ENCODE results near the gene DDI2. TPM values are rescaled to one million over a fixed set of nuclear protein-coding genes. Genes with fewer than 3 reads are reported as not detected.

Gene DDI2
- total and polyA plus RNA-seq, 5 donors from 2014 or later = 3.2 to 61.2 (median 6.8) TPM

- Histone ChIP-seq H3K4me1 (ENCODE audit: control insufficient read depth, insufficient read depth, low read length, poor library complexity, severe bottlenecking) (no peaks in the 10 kb centered on the region), H3K27ac (ENCODE audit: insufficient read depth, low read length, poor library complexity, severe bottlenecking) (no peak overlapping the region), H3K36me3 (ENCODE audit: control insufficient read depth, insufficient read depth, low read length) (no peaks in the 10 kb centered on the region), H3K27me3 (ENCODE audit: control insufficient read depth, insufficient read depth, low read length) (no peaks in the 10 kb centered on the region), H3K9me3 (ENCODE audit: control insufficient read depth in 2 of 2, low read length in 2 of 2) (no peaks in the 10 kb centered on the region), H3K4me3 (ENCODE audit: low read depth, low read length) (no peak overlapping the region)
- no peak for ATAC-seq (ENCODE audit: low read depth in 2 of 2)
- H3K27ac Mint-ChIP-seq = no peak overlapping the region
- H3K4me1 Mint-ChIP-seq = peaks cover 0 to 3% (median under 1%) of the 10 kb centered on the region in 4 donors
- no peaks in the 10 kb centered on the region for H3K36me3 Mint-ChIP-seq
- H3K4me3 Mint-ChIP-seq = peak overlapping the region in 1 of 4 donors; percentile 36
- no peak for DNase-seq
- peaks cover 5% of the 10 kb centered on the region for H3K27me3 Mint-ChIP-seq
- peaks cover 0 to 1% (median 0%) of the 10 kb centered on the region in 7 donors for H3K9me3 Mint-ChIP-seq
Observed at GRCh38 chr1:15676688-15677661, 59.7 kb downstream of the DDI2 start.

GRCh38 chr1:15678578-15678977 is 61.3 kb downstream of the DDI2 start:
- Histone ChIP-seq H3K36me3 (ENCODE audit: control insufficient read depth, insufficient read depth, low read length) (no peaks in the 10 kb centered on the region), H3K27ac (ENCODE audit: insufficient read depth, low read length, poor library complexity, severe bottlenecking) (no peak overlapping the region), H3K4me3 (ENCODE audit: low read depth, low read length) (no peak overlapping the region), H3K9me3 (ENCODE audit: control insufficient read depth in 2 of 2, low read length in 2 of 2) (no peaks in the 10 kb centered on the region), H3K27me3 (ENCODE audit: control insufficient read depth, insufficient read depth, low read length) (no peaks in the 10 kb centered on the region), H3K4me1 (ENCODE audit: control insufficient read depth, insufficient read depth, low read length, poor library complexity, severe bottlenecking) (peaks cover 2% of the 10 kb centered on the region)
- Mint-ChIP-seq H3K27ac (no peak overlapping the region), H3K36me3 (no peaks in the 10 kb centered on the region), H3K9me3 (peaks cover 0 to 1% (median 0%) of the 10 kb centered on the region in 7 donors), H3K27me3 (peaks cover 5% of the 10 kb centered on the region), H3K4me3 (no peak overlapping the region), H3K4me1 (peaks cover 0 to 7% (median under 1%) of the 10 kb centered on the region in 4 donors)
- peak in 1 of 3 donors; percentile 47 for DNase-seq
- no peak for ATAC-seq (ENCODE audit: low read depth in 2 of 2)

GRCh38 chr1:15680131-15680530 is 62.9 kb downstream of the DDI2 start:
- Histone ChIP-seq H3K36me3 (ENCODE audit: control insufficient read depth, insufficient read depth, low read length) (no peaks in the 10 kb centered on the region), H3K27me3 (ENCODE audit: control insufficient read depth, insufficient read depth, low read length) (no peaks in the 10 kb centered on the region), H3K4me3 (ENCODE audit: low read depth, low read length) (no peak overlapping the region), H3K4me1 (ENCODE audit: control insufficient read depth, insufficient read depth, low read length, poor library complexity, severe bottlenecking) (peaks cover 11% of the 10 kb centered on the region), H3K9me3 (ENCODE audit: control insufficient read depth in 2 of 2, low read length in 2 of 2) (no peaks in the 10 kb centered on the region), H3K27ac (ENCODE audit: insufficient read depth, low read length, poor library complexity, severe bottlenecking) (no peak overlapping the region)
- Mint-ChIP-seq H3K4me3 (peak overlapping the region in 2 of 4 donors; percentile 27 to 46), H3K36me3 (no peaks in the 10 kb centered on the region), H3K27me3 (peaks cover 5% of the 10 kb centered on the region), H3K9me3 (peaks cover 0 to 1% (median 0%) of the 10 kb centered on the region in 7 donors), H3K4me1 (peaks cover 3 to 10% (median 3%) of the 10 kb centered on the region in 4 donors), H3K27ac (no peak overlapping the region)
- ATAC-seq (ENCODE audit: low read depth in 2 of 2) (no peak), DNase-seq (no peak)

- Histone ChIP-seq H3K9me3 (ENCODE audit: control insufficient read depth in 2 of 2, low read length in 2 of 2) (no peaks in the 10 kb centered on the region), H3K27me3 (ENCODE audit: control insufficient read depth, insufficient read depth, low read length) (no peaks in the 10 kb centered on the region), H3K27ac (ENCODE audit: insufficient read depth, low read length, poor library complexity, severe bottlenecking) (no peak overlapping the region), H3K4me1 (ENCODE audit: control insufficient read depth, insufficient read depth, low read length, poor library complexity, severe bottlenecking) (peaks cover 16% of the 10 kb centered on the region), H3K4me3 (ENCODE audit: low read depth, low read length) (no peak overlapping the region), H3K36me3 (ENCODE audit: control insufficient read depth, insufficient read depth, low read length) (no peaks in the 10 kb centered on the region)
- Mint-ChIP-seq H3K4me1 (peaks cover 9 to 16% (median 9%) of the 10 kb centered on the region in 4 donors), H3K36me3 (no peaks in the 10 kb centered on the region), H3K4me3 (peak overlapping the region in 3 of 4 donors; percentile 85 to 88 (median 88)), H3K9me3 (peaks cover 0 to 1% (median 0%) of the 10 kb centered on the region in 7 donors), H3K27ac (no peak overlapping the region), H3K27me3 (peaks cover 5% of the 10 kb centered on the region)
- peak in 1 of 3 donors; percentile 21 for DNase-seq
- ATAC-seq (ENCODE audit: low read depth in 2 of 2) = no peak
Observed at GRCh38 chr1:15680561-15681348, 63.5 kb downstream of the DDI2 start.

- H3K36me3 ChIP-seq (ENCODE audit: control insufficient read depth, insufficient read depth, low read length) = no peaks in the 10 kb centered on the region
- peak overlapping the region in 1 of 3 donors; percentile 71 for H3K27ac Mint-ChIP-seq
- no peaks in the 10 kb centered on the region for H3K27me3 ChIP-seq (ENCODE audit: control insufficient read depth, insufficient read depth, low read length)
- no peaks in the 10 kb centered on the region for H3K36me3 Mint-ChIP-seq
- peaks cover 12 to 22% (median 14%) of the 10 kb centered on the region in 4 donors for H3K4me1 Mint-ChIP-seq
- no peak overlapping the region for H3K27ac ChIP-seq (ENCODE audit: insufficient read depth, low read length, poor library complexity, severe bottlenecking)
- peaks cover 0 to 1% (median 0%) of the 10 kb centered on the region in 7 donors for H3K9me3 Mint-ChIP-seq
- no peak for DNase-seq
- no peaks in the 10 kb centered on the region for H3K9me3 ChIP-seq (ENCODE audit: control insufficient read depth in 2 of 2, low read length in 2 of 2)
- H3K4me1 ChIP-seq (ENCODE audit: control insufficient read depth, insufficient read depth, low read length, poor library complexity, severe bottlenecking) = peaks cover 25% of the 10 kb centered on the region
- peak overlapping the region; percentile 41 to 88 (median 86) for H3K4me3 Mint-ChIP-seq
- peaks cover 5% of the 10 kb centered on the region for H3K27me3 Mint-ChIP-seq
- ATAC-seq (ENCODE audit: low read depth in 2 of 2) = no peak
- no peak overlapping the region for H3K4me3 ChIP-seq (ENCODE audit: low read depth, low read length)
Observed at GRCh38 chr1:15681349-15682292, 64.4 kb downstream of the DDI2 start.

GRCh38 chr1:15682936-15683341 is 65.7 kb downstream of the DDI2 start:
- H3K4me1 Mint-ChIP-seq = peaks cover 19 to 35% (median 21%) of the 10 kb centered on the region in 4 donors
- H3K36me3 ChIP-seq (ENCODE audit: control insufficient read depth, insufficient read depth, low read length) = no peaks in the 10 kb centered on the region
- no peak for ATAC-seq (ENCODE audit: low read depth in 2 of 2)

More at GRCh38 chr1:15682936-15683341, 65.7 kb downstream of the DDI2 start:
- Histone ChIP-seq H3K9me3 (ENCODE audit: control insufficient read depth in 2 of 2, low read length in 2 of 2) (no peaks in the 10 kb centered on the region), H3K27ac (ENCODE audit: insufficient read depth, low read length, poor library complexity, severe bottlenecking) (no peak overlapping the region), H3K4me1 (ENCODE audit: control insufficient read depth, insufficient read depth, low read length, poor library complexity, severe bottlenecking) (peaks cover 31% of the 10 kb centered on the region), H3K27me3 (ENCODE audit: control insufficient read depth, insufficient read depth, low read length) (no peaks in the 10 kb centered on the region), H3K4me3 (ENCODE audit: low read depth, low read length) (no peak overlapping the region)
- peaks cover 4% of the 10 kb centered on the region for H3K27me3 Mint-ChIP-seq
- H3K9me3 Mint-ChIP-seq = peaks cover 0 to 1% (median 0%) of the 10 kb centered on the region in 7 donors
- H3K4me3 Mint-ChIP-seq = peak overlapping the region; percentile 88 to 91 (median 88)
- H3K36me3 Mint-ChIP-seq = peaks cover 4% of the 10 kb centered on the region
- H3K27ac Mint-ChIP-seq = peak overlapping the region; percentile 84 to 94 (median 90)
- DNase-seq = no peak
